ENCODE results near the gene PUS1. TPM values are rescaled to one million over a fixed set of nuclear protein-coding genes. Genes with fewer than 3 reads are reported as not detected.
A peak's percentile ranks its signal among the peaks of the same experiment; 100 is the strongest.

The PUS1 gene
- total RNA-seq, 4 donors from 2014 or later = 11.2 to 62.2 (median 17.0) TPM

- no peak for ATAC-seq (ENCODE audit: low FRiP score)
- no peak for DNase-seq (ENCODE audit: low spot score)
- TF ChIP-seq CTCF (IDR thresholded peaks at IDR 0.05) = no peak
These were observed 19.3 kb upstream of the PUS1 start for GRCh38 chr12:131909752-131910219.

- no peak for TF ChIP-seq CTCF (IDR thresholded peaks at IDR 0.05)
These were observed 18.6 kb upstream of the PUS1 start for GRCh38 chr12:131910302-131911027.

GRCh38 chr12:131911028-131911650 lies 17.9 kb upstream of the PUS1 start:
- ATAC-seq (ENCODE audit: low FRiP score) (no peak), DNase-seq (ENCODE audit: low spot score) (no peak)
- TF ChIP-seq CTCF (IDR thresholded peaks at IDR 0.05) = no peak

More at GRCh38 chr12:131910302-131911027, 18.6 kb upstream of the PUS1 start:
- DNase-seq (ENCODE audit: low spot score) (no peak), ATAC-seq (ENCODE audit: low FRiP score) (no peak)

GRCh38 chr12:131911851-131912477 lies 17.1 kb upstream of the PUS1 start:
- ATAC-seq (ENCODE audit: low FRiP score) (no peak), DNase-seq (ENCODE audit: low spot score) (no peak)
- TF ChIP-seq CTCF (IDR thresholded peaks at IDR 0.05) = no peak

GRCh38 chr12:131912518-131913274 lies 16.4 kb upstream of the PUS1 start:
- ATAC-seq (ENCODE audit: low FRiP score) (peak; percentile 56), DNase-seq (ENCODE audit: low spot score) (peak; percentile 60)
- TF ChIP-seq CTCF (IDR thresholded peaks at IDR 0.05) = no peak

- TF ChIP-seq CTCF (IDR thresholded peaks at IDR 0.05) = no peak
- ATAC-seq (ENCODE audit: low FRiP score) (no peak), DNase-seq (ENCODE audit: low spot score) (no peak)
These were observed 15.4 kb upstream of the PUS1 start for GRCh38 chr12:131913666-131914065.

All from omental fat pad (tissue), 4 donors.